B cell (primary cell): Measurements from ENCODE around the gene DNPH1.

ENCODE experiments used
- EZH2 ChIP-seq: IDR thresholded peaks from 2 replicates; pipeline ENCODE4 v1.6.1; 2012; ENCODE audit warnings: borderline replicate concordance, low read depth, mild to moderate bottlenecking, moderate library complexity, low read length; ENCODE audit not compliant: insufficient read depth, poor library complexity, severe bottlenecking
- TF ChIP-seq, protein P1 (sequence below): fragments of 200-600 bp; IDR thresholded peaks from one replicate; pipeline ENCODE4 v1.8.0; 2022; ENCODE audit warnings: antibody characterized with exemption, mild to moderate bottlenecking

DNA sequence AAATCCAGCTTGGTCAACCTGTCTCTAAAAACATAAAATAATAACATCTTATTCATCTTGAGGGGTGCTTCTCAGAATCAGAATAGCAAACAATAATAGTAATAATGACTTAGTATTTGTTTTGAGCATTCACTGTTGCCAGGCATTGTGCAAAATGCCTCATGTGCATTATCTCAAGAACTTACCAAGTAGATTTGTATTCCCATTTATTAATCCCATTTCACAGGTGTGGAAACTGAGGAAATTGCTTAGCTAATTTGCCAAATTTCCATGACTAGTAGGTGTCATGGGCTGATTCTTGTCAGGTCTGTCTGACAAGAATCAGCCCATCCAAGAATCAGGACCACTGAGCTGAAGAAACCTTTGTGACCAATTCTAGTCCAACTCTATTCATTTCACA is 19.5 kb upstream of the DNPH1 start:
- TF ChIP-seq, protein P1, sequence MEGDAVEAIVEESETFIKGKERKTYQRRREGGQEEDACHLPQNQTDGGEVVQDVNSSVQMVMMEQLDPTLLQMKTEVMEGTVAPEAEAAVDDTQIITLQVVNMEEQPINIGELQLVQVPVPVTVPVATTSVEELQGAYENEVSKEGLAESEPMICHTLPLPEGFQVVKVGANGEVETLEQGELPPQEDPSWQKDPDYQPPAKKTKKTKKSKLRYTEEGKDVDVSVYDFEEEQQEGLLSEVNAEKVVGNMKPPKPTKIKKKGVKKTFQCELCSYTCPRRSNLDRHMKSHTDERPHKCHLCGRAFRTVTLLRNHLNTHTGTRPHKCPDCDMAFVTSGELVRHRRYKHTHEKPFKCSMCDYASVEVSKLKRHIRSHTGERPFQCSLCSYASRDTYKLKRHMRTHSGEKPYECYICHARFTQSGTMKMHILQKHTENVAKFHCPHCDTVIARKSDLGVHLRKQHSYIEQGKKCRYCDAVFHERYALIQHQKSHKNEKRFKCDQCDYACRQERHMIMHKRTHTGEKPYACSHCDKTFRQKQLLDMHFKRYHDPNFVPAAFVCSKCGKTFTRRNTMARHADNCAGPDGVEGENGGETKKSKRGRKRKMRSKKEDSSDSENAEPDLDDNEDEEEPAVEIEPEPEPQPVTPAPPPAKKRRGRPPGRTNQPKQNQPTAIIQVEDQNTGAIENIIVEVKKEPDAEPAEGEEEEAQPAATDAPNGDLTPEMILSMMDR = no peak
- no peak for TF ChIP-seq EZH2
